GM12801 (cell line): ENCODE measurements around the gene GLI3.

ENCODE experiments used
- CTCF ChIP-seq: IDR thresholded peaks from one replicate; pipeline ENCODE4 v1.5.1; 2011; ENCODE audit warnings: control low read depth; ENCODE audit not compliant: insufficient read length; ENCODE audit errors: extremely low read depth

GLI3 gene

GRCh38 chr7:42218248-42218647 lies 18.8 kb downstream of the GLI3 start:
- no peak for TF ChIP-seq CTCF

- TF ChIP-seq CTCF = no peak
Measured at GRCh38 chr7:42217548-42217947, 19.5 kb downstream of the GLI3 start.

DNA sequence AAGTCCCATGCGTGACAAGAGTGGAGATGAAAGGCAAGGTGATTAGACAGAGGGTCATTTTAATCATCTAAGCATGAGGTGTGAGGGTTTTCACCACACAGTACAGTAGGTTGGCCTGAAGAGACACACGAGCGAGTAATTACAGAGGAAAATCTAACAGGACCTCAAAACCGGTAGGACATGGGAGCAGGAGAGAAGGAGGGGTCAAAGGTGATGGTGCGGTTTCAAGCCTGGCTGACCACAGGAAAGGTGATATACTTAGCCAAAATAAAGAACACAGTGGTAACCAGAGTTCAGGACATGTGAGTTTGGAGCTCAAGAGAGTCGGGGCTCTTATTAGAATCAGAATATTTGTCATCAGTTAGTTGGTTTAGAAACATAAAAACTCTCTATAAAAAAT lies 20.0 kb downstream of the GLI3 start:
- no peak for TF ChIP-seq CTCF

DNA sequence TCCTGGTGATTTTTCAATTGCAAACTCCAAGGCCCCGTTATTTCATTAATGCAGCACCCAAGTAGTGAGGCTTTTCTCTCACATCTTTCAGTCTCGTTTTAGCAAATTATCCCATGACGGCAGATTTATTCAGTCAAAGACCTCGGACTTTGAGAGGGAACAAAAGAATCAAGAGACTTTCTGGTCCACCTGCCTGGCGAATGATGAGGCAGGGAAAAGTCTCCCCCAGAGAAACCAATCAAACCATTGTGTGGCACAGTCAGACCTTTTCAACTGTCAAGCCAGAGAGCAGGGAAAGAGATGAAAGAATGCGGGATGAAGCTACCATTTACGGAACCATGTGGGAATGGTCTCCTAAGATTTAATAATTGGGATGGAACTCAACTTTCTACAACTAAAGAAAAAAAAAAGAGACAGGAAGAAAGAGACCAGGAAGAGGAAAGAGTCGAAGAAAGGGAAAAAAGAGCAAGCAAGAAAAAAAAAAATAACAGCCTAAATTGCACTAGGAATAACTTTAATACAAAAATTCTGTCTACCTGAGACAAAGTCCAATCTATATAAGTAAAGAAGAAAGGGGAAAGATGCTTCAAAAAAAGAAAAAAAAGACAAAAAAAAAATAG lies 22.8 kb downstream of the GLI3 start:
- TF ChIP-seq CTCF = no peak

DNA sequence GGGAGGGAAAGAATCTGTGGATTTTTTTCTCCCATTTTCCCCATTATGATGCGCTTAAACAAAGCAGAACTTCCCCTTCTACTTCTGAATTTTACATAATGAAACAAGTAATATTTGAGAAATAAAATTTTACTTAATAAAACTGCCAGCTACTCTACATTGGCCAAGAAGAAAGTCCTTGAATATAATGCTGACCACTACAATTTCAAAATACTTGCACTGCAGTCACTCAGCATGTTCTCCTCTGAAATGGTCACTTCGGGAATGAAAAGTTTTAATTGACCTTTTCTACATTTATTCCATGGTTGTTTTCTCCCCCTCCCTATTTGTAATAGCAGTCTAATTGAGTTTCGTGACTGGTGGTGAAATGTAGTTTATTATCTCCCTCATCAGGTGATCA lies 23.9 kb downstream of the GLI3 start:
- no peak for TF ChIP-seq CTCF

GRCh38 chr7:42212541-42213090 lies 24.4 kb downstream of the GLI3 start:
- no peak for TF ChIP-seq CTCF

GRCh38 chr7:42211938-42212337 lies 25.1 kb downstream of the GLI3 start:
- TF ChIP-seq CTCF = no peak
